AML-193 (cell line): Measurements from ENCODE around the gene TRPV4.
A peak's percentile ranks its signal among the peaks of the same experiment; 100 is the strongest.
"Not testable (repeated sequence)": the region's sequence is repeated elsewhere in the genome, so short reads cannot be mapped to it uniquely, and the experiment has no call there.

ENCODE experiments used
- DNase-seq, 2 experiments: peaks; one replicate each; lab custom pipeline; 2025; lab: John Stamatoyannopoulos, UW

The TRPV4 gene

DNA sequence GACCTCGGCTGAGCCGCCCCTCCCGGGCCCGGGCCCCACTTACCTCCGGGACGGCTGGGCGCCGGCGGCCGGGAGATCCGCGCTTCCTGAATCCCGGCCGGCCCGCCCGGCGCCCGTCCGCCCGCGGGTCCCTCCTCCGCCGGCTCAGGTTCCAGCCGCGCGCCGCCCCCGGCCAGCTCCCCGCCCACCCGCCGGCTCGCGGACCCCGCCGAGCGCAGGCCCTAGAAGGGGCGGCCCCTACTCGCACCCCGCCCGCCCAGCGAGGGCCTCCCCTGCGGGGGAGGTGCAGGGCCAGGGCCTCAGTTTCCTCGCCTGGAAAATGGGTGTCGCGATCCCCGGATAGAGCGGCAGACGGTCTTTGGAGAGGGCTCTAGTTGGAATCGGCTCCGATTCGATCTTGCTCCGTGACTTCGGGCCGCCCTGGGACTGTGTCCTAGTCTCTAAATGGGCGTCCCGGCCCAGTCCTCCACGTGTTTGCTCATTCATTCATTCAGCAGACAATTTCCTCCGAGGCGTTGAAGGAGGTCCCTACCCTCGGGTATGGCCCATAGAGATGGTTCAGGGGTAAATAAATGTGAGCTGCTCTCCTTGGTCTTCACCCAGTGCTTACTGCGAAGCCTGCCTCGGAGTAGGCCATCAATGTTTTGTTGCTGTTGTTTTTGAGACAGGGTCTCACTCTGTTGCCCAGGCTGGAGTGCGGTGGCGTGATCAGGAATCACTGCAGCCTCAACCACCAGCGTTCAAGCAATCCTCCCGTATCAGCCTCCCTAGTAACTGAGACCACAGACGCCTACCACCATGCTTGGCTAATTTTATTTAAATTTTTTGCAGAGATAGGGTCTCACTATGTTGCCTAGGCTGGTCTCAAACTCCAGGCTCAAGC lies at the start of gene TRPV4:
Gene TRPV4 (minus strand): TSS at position 92 of the 883 bp plus-strand sequence. CDS start 18,602 bp downstream, outside the sequence.
- no peak for DNase-seq

DNA sequence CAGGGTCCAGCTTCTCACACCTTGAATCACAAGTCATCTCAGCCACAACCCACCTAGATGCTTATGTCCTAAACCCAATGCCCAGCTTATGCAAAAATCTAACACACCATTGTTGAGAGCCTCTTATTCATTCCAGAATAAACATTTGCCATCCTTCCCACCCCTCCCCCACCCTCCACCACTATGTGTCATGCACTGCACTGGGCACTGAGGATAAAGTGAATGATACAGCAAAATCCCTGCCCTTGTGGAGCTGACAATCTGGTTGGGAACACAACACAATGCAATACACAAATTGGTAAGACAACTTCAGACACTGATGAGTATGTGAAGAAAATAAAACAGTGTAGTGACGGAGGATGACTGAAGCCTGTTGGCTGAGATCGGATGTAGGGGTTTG lies 48.6 kb upstream of the TRPV4 start:
- DNase-seq: no peak

DNA sequence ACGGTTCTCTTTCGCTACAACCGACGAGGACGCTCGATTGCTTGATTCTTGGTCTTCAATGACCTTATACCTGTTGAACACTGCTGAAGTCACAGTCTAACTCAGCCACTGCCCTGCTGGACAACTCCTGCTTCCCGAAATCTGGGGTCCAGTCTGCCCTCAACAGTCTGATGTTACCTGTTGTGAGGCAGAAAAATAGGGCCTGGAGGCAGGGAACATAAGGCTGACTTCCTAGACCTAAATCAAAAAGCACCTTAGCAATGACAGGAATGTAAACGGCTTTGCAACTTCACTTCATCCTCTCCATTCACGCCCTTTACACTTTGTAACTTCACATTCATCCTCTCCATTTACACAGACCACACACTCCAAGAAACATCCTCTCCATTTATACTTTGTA lies 47.7 kb upstream of the TRPV4 start:
- no peak for DNase-seq

DNA sequence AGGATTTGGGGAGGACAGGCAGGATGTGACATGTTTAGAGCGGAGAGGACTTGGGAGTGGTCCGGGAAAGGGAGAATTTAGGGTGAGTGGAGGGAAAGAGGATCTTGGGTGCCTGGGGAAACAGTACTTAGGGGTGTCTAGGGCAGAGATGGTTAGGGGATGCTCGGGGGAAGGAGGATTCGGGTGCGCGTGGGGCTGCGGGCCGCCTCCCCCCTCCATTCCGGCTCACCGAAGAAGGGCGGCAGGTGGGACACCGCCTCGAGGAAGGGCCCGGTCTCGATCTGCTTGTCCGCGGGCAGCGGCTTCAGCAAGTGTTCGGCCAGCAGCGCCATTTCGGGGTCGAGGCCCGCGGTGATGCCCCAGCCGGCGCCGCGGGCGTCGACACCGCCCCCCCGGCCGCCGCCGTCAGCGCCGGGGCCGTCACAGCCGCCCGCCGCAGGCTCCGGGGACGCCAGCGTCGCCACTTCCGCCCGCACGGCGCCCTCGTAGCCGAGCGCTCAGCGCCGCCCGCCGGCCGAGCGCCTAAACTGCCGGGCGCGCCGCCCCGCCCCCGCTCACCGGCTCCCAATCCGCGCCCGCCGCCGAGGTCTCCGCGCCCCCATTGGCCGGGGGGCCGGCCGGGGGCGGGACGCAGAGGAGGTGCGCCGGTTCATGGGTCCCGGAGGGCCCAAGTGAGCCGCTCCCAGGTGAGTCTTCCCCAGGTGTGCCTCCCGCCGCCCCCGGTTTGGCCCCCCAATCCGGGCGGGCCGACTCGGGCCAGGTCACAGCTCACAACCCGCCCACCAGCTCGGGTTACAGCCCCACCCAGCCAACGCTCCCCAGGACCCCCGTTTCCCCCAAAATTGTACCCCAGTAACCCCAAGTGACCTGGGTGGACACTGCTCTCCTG lies 47.1 kb upstream of the TRPV4 start, which contains the start of gene GLTP:
Gene GLTP (minus strand): TSS at position 499 of the 889 bp plus-strand sequence. CDS start 167 bp downstream, at position 332.
- DNase-seq: peak; percentile 78 to 81

DNA sequence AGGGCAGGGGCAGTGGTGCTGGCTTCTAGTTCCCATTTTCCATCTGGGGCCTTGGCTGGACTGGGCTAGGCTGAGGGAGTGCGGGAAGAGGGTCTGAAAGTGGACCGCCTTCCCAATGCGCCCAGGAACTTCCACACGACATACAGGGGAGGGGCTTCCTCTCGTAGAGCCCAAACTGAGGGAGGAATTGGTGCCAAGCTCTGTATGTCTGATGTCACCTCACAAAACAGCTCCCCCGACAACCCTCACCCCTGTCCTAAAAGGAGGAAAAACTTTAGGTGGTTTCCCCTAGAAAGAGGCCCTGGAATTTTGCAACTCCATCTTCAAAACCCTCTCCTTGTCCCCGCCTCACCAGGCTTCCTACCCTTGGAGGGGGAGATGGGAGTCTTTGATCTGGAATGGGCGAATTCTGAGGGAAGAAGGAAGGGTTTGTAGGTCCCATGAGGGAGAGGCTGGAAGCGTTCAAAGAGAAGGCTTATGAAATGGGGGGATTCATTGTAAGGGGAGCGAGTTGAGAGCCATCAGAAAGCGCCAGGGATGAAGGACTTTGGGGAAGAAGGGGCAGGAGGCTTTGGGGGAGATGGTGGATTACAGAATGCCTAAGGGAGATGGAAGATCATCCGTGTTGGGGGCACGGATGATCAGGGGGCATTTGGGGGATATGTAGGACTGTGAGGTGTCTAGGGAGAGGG lies 46.3 kb upstream of the TRPV4 start:
- DNase-seq: no peak

DNA sequence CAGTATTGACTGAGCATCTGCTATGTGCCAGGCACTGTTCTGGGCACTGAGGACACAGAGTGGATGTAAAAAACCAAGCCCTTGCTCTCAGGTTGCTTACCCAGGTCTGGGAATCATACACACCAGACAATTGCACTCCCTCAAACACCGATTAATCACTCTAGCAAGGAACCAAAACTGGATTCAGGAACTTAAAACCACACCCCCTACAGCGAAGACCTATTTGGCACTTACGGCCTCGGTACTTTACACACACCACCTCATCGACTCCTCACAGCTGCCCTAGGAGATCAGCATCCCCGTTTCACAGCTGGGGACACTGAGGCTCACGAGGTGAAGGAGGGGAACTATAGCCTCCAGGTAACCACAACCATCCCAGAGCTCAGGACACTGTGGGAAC lies 45.6 kb upstream of the TRPV4 start:
- no peak for DNase-seq

DNA sequence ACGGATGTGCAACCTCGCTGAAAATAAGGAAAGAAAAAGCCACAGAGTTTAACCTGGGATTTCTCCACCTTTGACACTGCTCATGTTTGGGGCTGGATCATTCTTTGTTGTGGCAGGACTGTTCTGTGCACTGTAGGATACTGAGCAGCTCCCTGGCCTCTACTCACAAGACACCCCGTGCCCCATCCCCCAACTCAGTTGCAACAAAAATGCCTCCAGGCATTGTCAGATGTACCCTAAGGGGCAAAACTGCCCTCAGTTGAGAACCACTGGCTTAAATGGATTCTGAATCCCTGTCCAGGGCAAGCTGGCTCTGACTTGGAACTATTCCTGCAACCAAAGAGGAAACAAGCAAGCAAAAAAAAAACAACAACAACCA lies 45.0 kb upstream of the TRPV4 start:
- DNase-seq: no peak

DNA sequence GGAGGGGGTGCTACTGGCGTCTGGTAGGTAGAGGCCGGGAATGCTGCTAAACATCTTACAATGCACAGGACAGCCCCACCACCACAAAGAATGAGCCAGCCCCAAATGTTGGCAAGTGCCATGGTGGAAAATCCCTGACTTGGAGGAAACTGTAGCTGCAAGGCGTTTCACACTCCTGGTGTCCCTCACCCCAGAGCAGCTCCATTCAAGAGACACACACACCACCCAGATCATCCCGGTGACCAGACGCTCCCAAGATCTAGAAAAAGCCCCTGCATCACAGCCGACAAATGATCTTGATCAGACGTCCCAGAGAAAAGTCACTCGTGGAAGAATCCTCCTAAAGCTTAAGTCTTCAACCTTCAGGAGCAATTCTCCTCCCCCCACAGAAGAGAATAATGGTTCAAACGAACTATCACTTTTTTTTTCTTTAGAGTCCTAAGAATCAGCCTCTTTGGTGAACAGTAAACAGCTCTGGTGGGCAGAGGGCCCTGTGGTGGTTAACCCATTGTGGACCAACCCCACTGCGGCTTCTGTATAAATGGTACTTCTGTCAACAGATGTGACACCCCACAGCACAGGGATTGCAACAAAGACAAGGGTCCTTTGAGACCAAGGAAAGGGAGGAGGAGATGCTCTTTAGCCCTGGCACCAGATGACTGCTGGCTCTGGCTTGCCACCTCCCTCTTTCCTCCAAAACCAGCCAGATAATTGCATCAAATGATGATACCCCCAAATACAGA lies 44.5 kb upstream of the TRPV4 start:
- DNase-seq: no peak

DNA sequence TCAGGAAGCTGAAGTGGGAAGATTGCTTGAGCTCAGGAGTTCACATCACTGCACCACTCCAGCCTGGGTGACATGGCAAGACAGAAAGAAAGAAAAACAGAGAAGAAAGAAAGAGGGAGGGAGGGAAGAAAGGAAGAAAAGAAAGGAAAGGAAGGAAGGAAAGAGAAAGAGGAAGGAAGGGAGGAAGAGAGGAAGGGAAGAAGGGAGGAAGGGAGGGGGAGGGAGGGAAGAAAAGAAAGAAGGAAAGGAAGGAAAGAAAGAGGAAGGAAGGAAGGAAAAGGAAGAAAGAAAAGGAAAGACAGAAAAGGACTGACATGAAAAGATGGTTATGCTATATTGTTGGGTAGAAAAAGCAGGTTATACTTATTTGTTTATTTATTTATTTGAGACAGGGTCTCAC lies 43.2 kb upstream of the TRPV4 start:
- DNase-seq: no peak

DNA sequence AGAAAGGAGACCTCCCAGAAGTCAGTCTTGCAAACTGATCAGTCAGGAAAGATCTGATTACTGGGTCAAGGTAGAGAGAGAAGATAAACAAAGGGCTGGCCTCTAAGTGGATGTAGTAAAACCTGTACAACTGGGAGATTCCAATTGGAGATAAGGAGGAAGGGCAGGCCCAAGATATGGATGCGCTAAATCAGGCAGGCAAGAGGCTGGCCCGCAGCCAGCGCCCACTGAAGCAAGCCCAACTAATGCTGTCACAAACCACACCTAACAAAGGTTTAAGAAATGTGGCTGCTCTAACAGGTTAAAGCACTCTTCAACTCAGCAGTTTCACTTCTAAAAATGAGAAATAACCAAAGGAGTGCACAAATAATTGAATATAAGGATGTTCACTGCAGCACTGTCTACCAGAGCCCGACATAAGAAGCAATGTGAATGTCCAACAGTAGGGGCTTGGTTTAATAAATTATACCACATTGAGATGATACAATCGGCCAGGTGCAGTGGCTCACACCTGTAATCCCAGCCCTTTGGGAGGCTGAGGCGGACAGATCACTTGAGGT lies 42.5 kb upstream of the TRPV4 start:
- DNase-seq: no peak

DNA sequence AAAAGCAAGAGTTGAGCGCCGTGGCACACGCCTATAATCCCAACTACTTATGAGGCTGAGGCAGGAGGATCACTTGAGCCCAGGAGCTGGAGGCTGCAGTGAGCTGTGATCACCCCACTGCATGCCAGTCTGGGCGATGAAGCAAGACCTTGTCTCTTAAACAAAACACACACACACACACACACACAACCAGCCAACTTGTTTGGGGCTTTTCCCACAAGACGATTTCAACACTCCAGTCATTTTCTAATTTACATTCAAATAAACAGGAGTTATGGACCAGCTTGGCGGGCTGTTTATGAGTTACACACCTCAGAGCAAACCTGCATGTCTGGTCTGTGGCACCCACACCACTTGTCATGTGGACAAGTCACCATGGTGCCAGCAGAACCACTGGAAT lies 40.5 kb upstream of the TRPV4 start:
- DNase-seq: no peak

DNA sequence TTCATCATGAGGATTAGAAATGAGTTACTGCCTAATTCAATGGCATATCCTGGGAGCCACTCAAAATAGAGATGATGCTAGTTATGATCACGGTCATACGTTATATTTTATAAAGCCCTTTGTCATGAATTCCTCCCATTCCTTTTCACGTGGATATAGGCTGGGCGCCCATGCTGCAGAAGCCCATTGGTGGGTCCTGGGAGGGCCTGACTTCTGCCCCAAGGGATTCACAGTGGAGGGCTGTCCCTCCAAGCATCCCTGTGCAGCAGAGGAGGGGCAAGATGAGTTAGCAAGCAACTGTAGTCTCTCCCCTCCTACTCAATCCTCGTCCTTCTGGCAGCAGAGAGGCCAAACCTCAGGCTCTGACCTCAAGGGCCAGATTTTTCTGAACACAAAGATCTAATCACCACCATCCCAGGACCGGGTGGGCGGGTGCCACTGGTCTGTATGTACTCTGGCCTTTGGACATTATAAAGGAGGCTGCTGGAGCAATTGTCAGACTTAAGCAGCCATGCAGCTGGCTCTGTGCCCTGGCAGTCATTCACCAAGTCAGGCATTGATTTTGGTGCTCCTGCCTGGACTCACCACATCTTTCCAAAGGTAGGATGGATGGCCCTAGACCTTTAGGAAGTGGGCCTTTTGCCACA lies 38.6 kb upstream of the TRPV4 start:
- DNase-seq: no peak

DNA sequence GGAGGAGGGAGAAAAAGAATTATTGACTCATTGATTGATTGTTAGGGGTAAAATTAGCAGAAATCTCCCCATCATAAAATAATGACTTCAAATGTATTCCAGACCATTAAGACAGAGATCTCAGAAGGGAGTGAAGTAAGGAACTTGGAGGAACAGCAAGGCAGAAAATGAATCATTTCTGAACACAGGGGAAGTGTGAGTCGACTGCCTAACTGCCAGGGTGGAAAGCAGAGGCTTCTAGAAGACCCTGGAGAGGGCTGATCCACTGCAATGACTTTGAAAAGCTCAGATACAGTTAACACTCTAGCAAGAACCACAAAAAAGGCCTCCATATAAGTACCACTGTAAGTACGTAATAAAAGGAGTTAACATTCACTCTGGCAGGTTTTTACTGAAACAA lies 37.5 kb upstream of the TRPV4 start:
- DNase-seq: no peak

DNA sequence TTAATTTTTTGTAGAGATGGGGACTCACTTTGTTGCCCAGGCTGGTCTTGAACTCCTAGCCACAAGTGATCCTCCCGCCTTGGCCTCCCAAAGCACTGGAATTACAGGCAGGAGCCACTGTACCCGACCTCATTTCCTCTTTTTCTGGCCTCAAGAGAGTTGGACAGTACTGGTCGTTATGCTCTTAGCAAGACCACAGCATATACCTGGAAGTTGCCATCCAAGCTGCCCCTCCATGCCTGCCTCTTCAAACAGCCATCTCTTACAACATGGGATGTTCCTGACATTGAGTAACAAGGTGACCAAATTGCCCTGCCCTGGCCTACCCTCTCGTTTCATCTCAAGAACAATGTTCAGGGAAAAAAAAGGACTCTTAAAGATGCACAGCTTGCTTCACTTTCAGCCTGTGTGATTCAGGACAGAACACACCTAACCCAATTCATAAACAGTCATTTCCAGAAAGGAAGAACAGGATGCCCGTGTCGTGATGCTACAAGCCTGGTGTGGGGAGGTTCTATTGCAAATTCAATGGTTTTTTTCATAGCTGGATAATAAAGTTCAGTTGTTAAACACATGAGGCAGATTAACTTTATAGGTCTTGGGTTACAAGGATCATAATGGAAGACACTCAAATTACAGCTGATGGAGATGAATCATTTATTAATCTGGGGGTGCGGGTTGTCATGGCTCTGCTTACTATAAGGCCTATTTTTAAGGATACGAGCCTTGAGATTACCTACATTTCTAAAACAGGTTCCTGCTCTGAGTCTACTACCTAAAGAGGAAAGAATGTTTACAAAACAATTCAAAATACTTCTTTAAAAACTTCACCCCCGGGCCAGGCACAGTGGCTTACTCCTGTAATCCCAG lies 35.2 kb upstream of the TRPV4 start:
- DNase-seq: peak; percentile 11 to 23

DNA sequence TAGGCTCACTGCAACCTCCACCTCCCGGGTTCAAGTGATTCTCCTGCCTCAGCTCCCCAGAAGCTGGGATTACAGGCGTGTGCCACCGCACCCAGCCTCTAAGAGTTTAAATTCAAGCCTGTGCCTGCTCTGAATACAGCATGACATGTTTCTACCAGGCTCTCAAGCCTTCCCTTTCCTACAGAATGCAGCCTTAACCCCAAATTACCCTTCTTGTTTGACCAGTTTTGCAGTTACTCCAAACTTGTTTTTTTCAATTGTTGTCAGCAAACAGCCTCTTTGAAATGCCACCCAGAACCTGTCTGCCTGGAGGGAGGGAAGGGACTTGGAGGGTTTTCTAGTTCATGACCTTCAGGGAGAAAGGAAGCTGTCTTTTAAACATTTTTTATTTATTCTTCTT lies 31.7 kb upstream of the TRPV4 start:
- DNase-seq: no peak

DNA sequence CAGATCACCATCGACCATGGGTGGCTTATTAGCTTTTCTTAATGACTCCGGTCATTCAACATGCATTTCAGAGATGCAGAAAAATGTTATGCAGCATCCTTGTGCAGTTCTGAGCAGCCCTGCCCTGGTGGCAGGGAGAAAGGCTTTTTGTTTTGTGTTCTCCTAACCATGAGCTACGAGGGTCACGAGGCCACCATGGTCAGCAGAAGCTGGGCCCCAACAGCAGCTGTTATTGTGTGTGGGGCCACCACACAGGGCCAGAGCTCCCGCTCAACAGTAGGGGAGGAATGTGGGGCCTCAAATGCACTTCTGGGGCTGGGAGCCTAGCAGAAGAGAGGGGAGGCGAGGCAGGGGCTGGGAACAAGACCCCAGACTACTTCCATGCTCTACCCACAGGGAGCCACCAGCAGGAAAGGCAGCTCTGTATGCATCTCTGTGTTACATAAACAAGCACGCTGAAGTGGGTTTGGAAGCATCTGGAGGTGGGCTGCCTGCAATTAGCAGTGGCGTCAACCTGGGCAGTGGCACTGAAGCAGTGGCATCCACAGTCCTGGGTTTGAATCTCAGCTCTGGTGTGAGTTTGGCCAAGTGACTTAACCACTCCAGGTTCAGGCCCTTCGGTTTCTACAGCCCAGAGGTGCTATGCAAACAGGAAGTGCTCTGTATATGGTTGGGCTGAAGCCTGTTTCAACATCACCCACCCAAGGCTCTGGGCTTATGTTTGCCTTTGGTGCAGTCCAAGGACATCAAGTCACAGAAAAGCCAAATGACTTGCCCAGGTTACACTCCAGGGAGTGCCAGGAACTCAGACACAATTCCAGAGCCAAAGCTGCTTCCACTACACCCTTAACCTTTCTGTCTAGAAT lies 30.9 kb upstream of the TRPV4 start:
- peak; percentile 60 to 71 for DNase-seq

DNA sequence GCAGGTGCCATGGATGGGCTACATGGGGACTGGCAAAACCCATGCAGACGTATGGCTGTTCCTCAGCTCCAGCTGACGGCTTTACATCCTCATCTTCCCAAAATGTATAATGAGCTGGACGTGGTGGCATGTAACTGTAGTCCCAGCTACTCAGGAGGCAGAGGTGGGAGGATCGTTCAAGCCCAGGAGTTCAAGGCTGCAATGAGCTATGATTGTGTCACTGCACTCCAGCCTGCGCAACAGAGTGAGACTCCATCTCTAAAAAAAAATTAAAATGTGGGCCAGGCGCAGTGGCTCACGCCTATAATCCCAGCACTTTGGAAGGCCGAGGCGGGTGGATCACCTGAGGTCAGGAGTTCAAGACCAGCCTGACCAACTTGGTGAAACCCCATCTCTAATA lies 29.3 kb upstream of the TRPV4 start:
- not testable (repeated sequence) for DNase-seq

DNA sequence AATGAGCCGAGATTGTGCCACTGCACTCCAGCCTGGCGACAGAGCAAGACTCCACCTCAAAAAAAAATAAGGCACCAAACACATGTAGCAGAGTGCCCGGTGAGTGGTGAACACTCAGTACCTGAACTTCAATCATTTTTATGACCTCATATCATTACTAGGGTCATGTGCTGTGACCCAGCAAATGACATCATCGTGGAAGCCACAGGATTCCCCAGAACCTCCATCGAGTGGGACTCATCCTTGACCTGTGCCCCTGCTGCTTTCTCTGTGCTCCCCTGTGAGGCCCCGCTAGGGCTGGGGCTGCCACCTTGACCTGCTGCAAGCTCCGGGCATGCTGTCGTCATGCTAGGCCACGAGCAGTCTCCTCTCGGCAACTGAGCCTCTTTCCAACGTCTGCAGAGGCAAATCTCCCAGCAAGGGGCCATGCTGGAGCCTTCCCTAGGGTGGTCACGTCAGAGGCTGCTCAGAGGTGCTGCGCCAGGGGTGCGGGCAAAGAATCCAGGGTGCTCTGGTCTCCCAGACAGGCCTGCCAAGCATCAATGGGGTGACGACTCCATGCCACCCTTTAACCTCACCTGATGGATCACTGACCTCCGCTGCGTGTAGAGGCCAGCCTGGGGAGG lies 28.6 kb upstream of the TRPV4 start:
- no peak for DNase-seq
